Tibial nerve (tissue), 3 donors: ENCODE measurements around the gene TMCO4.

ENCODE experiments used
- POLR2A ChIP-seq, 2 donors: fragments of 450-650 bp; IDR thresholded peaks; one replicate each; pipeline ENCODE4 v1.6.1; 2017; ENCODE audit warnings: antibody characterized with exemption in 2 of 2, mild to moderate bottlenecking in 2 of 2, moderate library complexity in 2 of 2
- TF ChIP-seq, protein P1 (sequence below), 5 experiments: fragments of 200-600 bp in 3 of 5; fragments of 450-650 bp in 2 of 5; sonication (generic) in 3 of 5; IDR thresholded peaks; one replicate each; pipeline ENCODE4 v1.5.1; 2016 to 2019; ENCODE audit warnings: antibody characterized with exemption in 5 of 5, mild to moderate bottlenecking in 3 of 5, moderate library complexity in 2 of 5

- TF ChIP-seq, protein P1, sequence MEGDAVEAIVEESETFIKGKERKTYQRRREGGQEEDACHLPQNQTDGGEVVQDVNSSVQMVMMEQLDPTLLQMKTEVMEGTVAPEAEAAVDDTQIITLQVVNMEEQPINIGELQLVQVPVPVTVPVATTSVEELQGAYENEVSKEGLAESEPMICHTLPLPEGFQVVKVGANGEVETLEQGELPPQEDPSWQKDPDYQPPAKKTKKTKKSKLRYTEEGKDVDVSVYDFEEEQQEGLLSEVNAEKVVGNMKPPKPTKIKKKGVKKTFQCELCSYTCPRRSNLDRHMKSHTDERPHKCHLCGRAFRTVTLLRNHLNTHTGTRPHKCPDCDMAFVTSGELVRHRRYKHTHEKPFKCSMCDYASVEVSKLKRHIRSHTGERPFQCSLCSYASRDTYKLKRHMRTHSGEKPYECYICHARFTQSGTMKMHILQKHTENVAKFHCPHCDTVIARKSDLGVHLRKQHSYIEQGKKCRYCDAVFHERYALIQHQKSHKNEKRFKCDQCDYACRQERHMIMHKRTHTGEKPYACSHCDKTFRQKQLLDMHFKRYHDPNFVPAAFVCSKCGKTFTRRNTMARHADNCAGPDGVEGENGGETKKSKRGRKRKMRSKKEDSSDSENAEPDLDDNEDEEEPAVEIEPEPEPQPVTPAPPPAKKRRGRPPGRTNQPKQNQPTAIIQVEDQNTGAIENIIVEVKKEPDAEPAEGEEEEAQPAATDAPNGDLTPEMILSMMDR (IDR thresholded peaks at IDR 0.05): no peak
- TF ChIP-seq POLR2A (IDR thresholded peaks at IDR 0.05): no peak
These were observed 91.1 kb downstream of the TMCO4 start for GRCh38 chr1:19708567-19709110.
